GM12878 (cell line): Measurements from ENCODE around the gene PHC2. TPM values are rescaled to one million over a fixed set of nuclear protein-coding genes. Genes with fewer than 3 reads are reported as not detected.

Experiments used
- ATAC-seq: fragments of 200-7000 bp; cut with Tn5 transposase; 3 replicates; pipeline ENCODE4 v1.9.1; 2020; ENCODE audit warnings: mild to moderate bottlenecking, moderate library complexity
- BruUV-seq: library from RNA; stranded (reverse); fragments of 400-500 nt; replicated peaks from 2 replicates; lab custom pipeline; 2021; lab: Mats Ljungman, UMichigan
- CTCF ChIA-PET: fragments of 300-600 bp; sonication (Branson Sonifier 250); formaldehyde crosslinking; extraction: SDS; loops from one replicate; lab custom pipeline; 2021; ENCODE audit warnings: inconsistent platforms; lab: Yijun Ruan, JAX
- POLR2A ChIA-PET: fragments of 350-600 bp; formaldehyde crosslinking; extraction: SDS; loops from one replicate; lab custom pipeline; 2021; ENCODE audit warnings: inconsistent platforms; lab: Charles Lee
- RAD21 ChIA-PET: fragments of 300-600 bp; sonication (Branson Sonifier 250); formaldehyde crosslinking; loops from one replicate; lab custom pipeline; 2023; ENCODE audit warnings: antibody characterized with exemption; ENCODE audit not compliant: unreplicated experiment; lab: Charles Lee
- SMC1A ChIA-PET: fragments of 300-600 bp; sonication (Branson Sonifier 250); formaldehyde crosslinking; loops from one replicate; lab custom pipeline; 2023; ENCODE audit not compliant: unreplicated experiment, uncharacterized antibody; lab: Charles Lee
- DNase-seq: peaks from one replicate; pipeline ENCODE4 v3.0.0-alpha.2; 2011; ENCODE audit warnings: low read depth, low spot score
- FAIRE-seq: peaks from 3 replicates; lab custom pipeline; 2011; peaks lifted over from hg19 to GRCh38; lab: Jason Lieb, UNC
- H2AFZ ChIP-seq: 2 replicates; pipeline ENCODE4 v1.6.0; 2011; ENCODE audit warnings: low read depth, low read length, control low read depth; ENCODE audit not compliant: control insufficient read depth
- H3K27ac ChIP-seq: 2 replicates; pipeline ENCODE4 v1.5.1; 2011; ENCODE audit warnings: control low read depth; ENCODE audit not compliant: control insufficient read depth, insufficient read depth
- H3K27me3 ChIP-seq, 2 experiments: replicated peaks in 1 of 2; 2 replicates each; pipeline versions ENCODE4 v1.6.0 to v1.6.1; 2011; ENCODE audit warnings: low read length in 1 of 2; ENCODE audit not compliant: control insufficient read depth in 2 of 2, insufficient read depth in 2 of 2
- H3K36me3 ChIP-seq, 2 experiments: 2 replicates each; pipeline ENCODE4 v1.5.1; 2011; ENCODE audit warnings: low read length in 1 of 2; ENCODE audit not compliant: control insufficient read depth in 2 of 2, insufficient read depth in 2 of 2
- H3K4me1 ChIP-seq: 2 replicates; pipeline ENCODE4 v1.6.1; 2011; ENCODE audit warnings: mild to moderate bottlenecking, low read length, moderate library complexity, mixed read lengths; ENCODE audit not compliant: control insufficient read depth, insufficient read depth
- H3K4me2 ChIP-seq: 2 replicates; pipeline ENCODE4 v1.6.0; 2011; ENCODE audit warnings: control low read depth; ENCODE audit not compliant: control insufficient read depth, insufficient read depth
- H3K4me3 ChIP-seq: fragments of 200-600 bp; sonication (generic); 2 replicates; pipeline ENCODE4 v1.5.1; 2016
- H3K79me2 ChIP-seq: 2 replicates; pipeline ENCODE4 v1.6.0; 2011; ENCODE audit warnings: low read length; ENCODE audit not compliant: control insufficient read depth, insufficient read depth
- H3K9ac ChIP-seq: 2 replicates; pipeline ENCODE4 v1.8.0; 2011; ENCODE audit warnings: low read length, control low read depth, mixed read lengths; ENCODE audit not compliant: control insufficient read depth, insufficient read depth
- H3K9me3 ChIP-seq: replicated peaks from 3 replicates; pipeline ENCODE4 v1.5.1; 2011; ENCODE audit warnings: mild to moderate bottlenecking, low read length; ENCODE audit not compliant: control insufficient read depth, insufficient read depth
- H4K20me1 ChIP-seq: 2 replicates; pipeline ENCODE4 v1.6.0; 2011; ENCODE audit not compliant: control insufficient read depth, insufficient read depth
- EED ChIP-seq: sonication (generic); IDR thresholded peaks from 2 replicates; pipeline ENCODE4 v1.6.1; 2016; ENCODE audit warnings: antibody characterized with exemption, low read depth
- PAX5 ChIP-seq: IDR thresholded peaks from 2 replicates; pipeline ENCODE4 v1.6.1; 2011; ENCODE audit warnings: low read depth, low read length, borderline replicate concordance
- YBX1 ChIP-seq: fragments of 450-650 bp; IDR thresholded peaks from 2 replicates; pipeline ENCODE4 v1.6.1; 2016; ENCODE audit warnings: antibody characterized with exemption
- WGBS: methylation state at CpG from one replicate; pipeline ENCODE4 v1.1.6; 2016; ENCODE audit warnings: low lambda C conversion rate; ENCODE audit not compliant: insufficient replicate concordance, insufficient coverage; ENCODE audit errors: missing lambda C conversion rate; 5-methylcytosine and 5-hydroxymethylcytosine counted together
- in situ Hi-C: fragments of 300-500 bp; cut with MboI; formaldehyde crosslinking; loops from 9 replicates; pipeline ENCODE4 v1.14.3; 2018; ENCODE audit warnings: mixed read lengths
- intact Hi-C: fragments of 100-400 bp; cut with micrococcal nuclease; formaldehyde crosslinking; loops from one replicate; pipeline ENCODE4 v1.14.2; 2022; ENCODE audit not compliant: unreplicated experiment
- polyA plus RNA-seq, 11 experiments: library from polyadenylated mRNA; depleted of rRNA in 4 of 11; unstranded in 6 of 11; stranded (reverse) in 5 of 11; fragments of >200 nt; fragmentation: Nextera tagmentation in 4 of 11; fragmentation: Illumina TruSeq in 1 of 11; extraction: Ambion mirVana in 4 of 11; extraction: Trizol in 1 of 11; gene quantifications; 1 replicate in 1 of 11; 2 replicates in 10 of 11; pipeline versions ENCODE4 v1.2.1 to v1.2.3, GENCODE V29; 2011 to 2016; ENCODE audit warnings: inconsistent platforms in 2 of 11, missing spikeins in 2 of 11, low read depth in 1 of 11
- total RNA-seq, 4 experiments: library from RNA; depleted of rRNA in 3 of 4; stranded (reverse); fragments of >200 nt in 3 of 4; fragmentation: Illumina TruSeq in 1 of 4; extraction: Trizol in 1 of 4; gene quantifications; 2 replicates each; pipeline versions ENCODE4 v1.2.1 to v1.2.3, GENCODE V29; 2013 to 2021
- TF ChIP-seq, protein P1 (sequence below): IDR thresholded peaks from 2 replicates; pipeline ENCODE4 v1.6.1; 2011; ENCODE audit warnings: low read depth, mild to moderate bottlenecking, low read length, moderate library complexity, borderline replicate concordance; ENCODE audit errors: extremely low read depth
- TF ChIP-seq, protein P2 (sequence below): fragments of 450-650 bp; IDR thresholded peaks from 2 replicates; pipeline ENCODE4 v1.6.1; 2018; ENCODE audit warnings: mild to moderate bottlenecking, low read depth, moderate library complexity; ENCODE audit not compliant: partially characterized antibody

The PHC2 gene
- total and polyA plus RNA-seq, 10 of the 15 experiments (the other 5 are each of a cell fraction or from before 2014, with no cell fraction given): 2.0 to 35.9 (median 16.4) TPM

- BruUV-seq: no TSS peak
- no peak overlapping the region for H3K27ac ChIP-seq
These were observed 102.1 kb downstream of the PHC2 start for GRCh38 chr1:33328817-33329216.

More at GRCh38 chr1:33328817-33329216, 102.1 kb downstream of the PHC2 start:
- POLR2A ChIA-PET: no interaction called here
- RAD21 ChIA-PET: no interaction called here
- CTCF ChIA-PET: interaction anchor here (0.7 to 1.0 kb wide), 2 partner anchors 30 to 33 kb away, joined by 3 read pairs; no protein-coding TSS in a partner anchor
- DNase-seq (no peak), ATAC-seq (no peak), FAIRE-seq (no peak)
- H3K36me3 ChIP-seq: peaks cover 22 to 34% of the 10 kb centered on the region in 2 experiments
- H3K9me3 ChIP-seq: no peaks in the 10 kb centered on the region
- in situ Hi-C loops (no loop called here), intact Hi-C loops (no loop called here)
- TF ChIP-seq YBX1 (no peak), PAX5 (no peak), EED (no peak)
- TF ChIP-seq, protein P1, sequence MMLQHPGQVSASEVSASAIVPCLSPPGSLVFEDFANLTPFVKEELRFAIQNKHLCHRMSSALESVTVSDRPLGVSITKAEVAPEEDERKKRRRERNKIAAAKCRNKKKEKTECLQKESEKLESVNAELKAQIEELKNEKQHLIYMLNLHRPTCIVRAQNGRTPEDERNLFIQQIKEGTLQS: no peak
- TF ChIP-seq, protein P2, sequence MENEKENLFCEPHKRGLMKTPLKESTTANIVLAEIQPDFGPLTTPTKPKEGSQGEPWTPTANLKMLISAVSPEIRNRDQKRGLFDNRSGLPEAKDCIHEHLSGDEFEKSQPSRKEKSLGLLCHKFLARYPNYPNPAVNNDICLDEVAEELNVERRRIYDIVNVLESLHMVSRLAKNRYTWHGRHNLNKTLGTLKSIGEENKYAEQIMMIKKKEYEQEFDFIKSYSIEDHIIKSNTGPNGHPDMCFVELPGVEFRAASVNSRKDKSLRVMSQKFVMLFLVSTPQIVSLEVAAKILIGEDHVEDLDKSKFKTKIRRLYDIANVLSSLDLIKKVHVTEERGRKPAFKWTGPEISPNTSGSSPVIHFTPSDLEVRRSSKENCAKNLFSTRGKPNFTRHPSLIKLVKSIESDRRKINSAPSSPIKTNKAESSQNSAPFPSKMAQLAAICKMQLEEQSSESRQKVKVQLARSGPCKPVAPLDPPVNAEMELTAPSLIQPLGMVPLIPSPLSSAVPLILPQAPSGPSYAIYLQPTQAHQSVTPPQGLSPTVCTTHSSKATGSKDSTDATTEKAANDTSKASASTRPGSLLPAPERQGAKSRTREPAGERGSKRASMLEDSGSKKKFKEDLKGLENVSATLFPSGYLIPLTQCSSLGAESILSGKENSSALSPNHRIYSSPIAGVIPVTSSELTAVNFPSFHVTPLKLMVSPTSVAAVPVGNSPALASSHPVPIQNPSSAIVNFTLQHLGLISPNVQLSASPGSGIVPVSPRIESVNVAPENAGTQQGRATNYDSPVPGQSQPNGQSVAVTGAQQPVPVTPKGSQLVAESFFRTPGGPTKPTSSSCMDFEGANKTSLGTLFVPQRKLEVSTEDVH: no peak
- 98% methylated on average over 12 of the region's 12 CpGs for WGBS
- H3K4me1 ChIP-seq: no peaks in the 10 kb centered on the region
- H3K79me2 ChIP-seq: no peaks in the 10 kb centered on the region; the same call in 1 of the 2 replicates
- no peak overlapping the region for H3K4me2 ChIP-seq
- no peak overlapping the region for H3K9ac ChIP-seq
- no peak overlapping the region for H2AFZ ChIP-seq
- H3K4me3 ChIP-seq: no peak overlapping the region
- SMC1A ChIA-PET: no interaction called here
- no peaks in the 10 kb centered on the region for H4K20me1 ChIP-seq
- no peaks in the 10 kb centered on the region for H3K27me3 ChIP-seq
